H9 (cell line): ENCODE measurements around the gene LOC128125822.

ENCODE experiments used
- DNase-seq: peaks from one replicate; pipeline ENCODE4 v3.0.0-alpha.2; 2017
- H2AFZ ChIP-seq: one replicate; pipeline ENCODE4 v1.6.1; 2013; ENCODE audit warnings: mild to moderate bottlenecking, low read length, control low read depth, moderate library complexity
- H2AK5ac ChIP-seq: 2 replicates; pipeline ENCODE4 v1.6.1; 2013; ENCODE audit warnings: low read length, control low read depth, mixed read lengths; ENCODE audit not compliant: insufficient read length
- H2BK120ac ChIP-seq: one replicate; pipeline ENCODE4 v1.6.1; 2013; ENCODE audit warnings: low read depth, mild to moderate bottlenecking, low read length, control low read depth, inconsistent platforms; ENCODE audit not compliant: poor library complexity, severe bottlenecking
- H2BK12ac ChIP-seq: 2 replicates; pipeline ENCODE4 v1.6.1; 2013; ENCODE audit warnings: low read length, control low read depth, mixed read lengths, low read depth; ENCODE audit not compliant: insufficient read length
- H2BK15ac ChIP-seq: 2 replicates; pipeline ENCODE4 v1.6.1; 2013; ENCODE audit warnings: low read depth, low read length, control low read depth
- H2BK20ac ChIP-seq: one replicate; pipeline ENCODE4 v1.6.1; 2013; ENCODE audit warnings: low read depth, mild to moderate bottlenecking, low read length, control low read depth, inconsistent platforms; ENCODE audit not compliant: poor library complexity, severe bottlenecking
- H2BK5ac ChIP-seq: 2 replicates; pipeline ENCODE4 v1.6.1; 2013; ENCODE audit warnings: low read length, control low read depth, mixed read lengths; ENCODE audit not compliant: insufficient read length
- H3K14ac ChIP-seq: 2 replicates; pipeline ENCODE4 v1.6.1; 2013; ENCODE audit warnings: low read length, control low read depth; ENCODE audit not compliant: insufficient read depth
- H3K18ac ChIP-seq: 2 replicates; pipeline ENCODE4 v1.6.1; 2013; ENCODE audit warnings: low read depth, mild to moderate bottlenecking, mixed read lengths, low read length, control low read depth; ENCODE audit not compliant: insufficient read length
- H3K23ac ChIP-seq: 2 replicates; pipeline ENCODE4 v1.6.1; 2013; ENCODE audit warnings: low read length, control low read depth, mixed read lengths, low read depth; ENCODE audit not compliant: insufficient read length
- H3K23me2 ChIP-seq: 2 replicates; pipeline ENCODE4 v1.6.1; 2013; ENCODE audit warnings: low read depth, mild to moderate bottlenecking, mixed read lengths, low read length, control low read depth; ENCODE audit not compliant: insufficient read length, poor library complexity, severe bottlenecking
- H3K27ac ChIP-seq: 2 replicates; pipeline ENCODE4 v1.5.1; 2013; ENCODE audit warnings: low read length, control low read depth, mixed read lengths, low read depth; ENCODE audit not compliant: insufficient read length
- H3K27me3 ChIP-seq: 2 replicates; pipeline ENCODE4 v1.6.1; 2013; ENCODE audit warnings: low read length, control low read depth, inconsistent platforms; ENCODE audit not compliant: insufficient read depth
- H3K4ac ChIP-seq: 2 replicates; pipeline ENCODE4 v1.6.1; 2013; ENCODE audit warnings: low read depth, mild to moderate bottlenecking, control low read depth, inconsistent platforms, low read length, moderate library complexity
- H3K4me1 ChIP-seq: 2 replicates; pipeline ENCODE4 v1.6.1; 2013; ENCODE audit warnings: low read length, control low read depth, inconsistent platforms; ENCODE audit not compliant: insufficient read depth
- H3K4me2 ChIP-seq: 2 replicates; pipeline ENCODE4 v1.6.1; 2013; ENCODE audit warnings: low read length, control low read depth, mixed read lengths; ENCODE audit not compliant: insufficient read length, insufficient read depth
- H3K56ac ChIP-seq: 2 replicates; pipeline ENCODE4 v1.6.1; 2013; ENCODE audit warnings: low read depth, mild to moderate bottlenecking, mixed read lengths, low read length, control low read depth; ENCODE audit not compliant: insufficient read length
- H3K79me1 ChIP-seq: 2 replicates; pipeline ENCODE4 v1.6.1; 2013; ENCODE audit warnings: low read depth, mild to moderate bottlenecking, moderate library complexity, low read length, control low read depth, inconsistent platforms; ENCODE audit not compliant: insufficient read depth, poor library complexity, severe bottlenecking
- H3K79me2 ChIP-seq: 2 replicates; pipeline ENCODE4 v1.6.1; 2013; ENCODE audit warnings: low read length, control low read depth, inconsistent platforms; ENCODE audit not compliant: insufficient read depth
- H3K9ac ChIP-seq: 2 replicates; pipeline ENCODE4 v1.6.1; 2013; ENCODE audit warnings: low read length, control low read depth, mixed read lengths; ENCODE audit not compliant: insufficient read length; ENCODE audit errors: extremely low read depth
- H3K9me3 ChIP-seq: one replicate; pipeline ENCODE4 v1.6.1; 2013; ENCODE audit warnings: low read depth, low read length, inconsistent platforms; ENCODE audit not compliant: control insufficient read depth
- H3T11ph ChIP-seq: one replicate; pipeline ENCODE4 v1.6.1; 2013; ENCODE audit warnings: mild to moderate bottlenecking, low read length, control low read depth, inconsistent platforms
- H4K20me1 ChIP-seq: one replicate; pipeline ENCODE4 v1.6.1; 2013; ENCODE audit not compliant: control insufficient read depth, insufficient read length, insufficient read depth
- H4K5ac ChIP-seq: 2 replicates; pipeline ENCODE4 v1.6.1; 2013; ENCODE audit warnings: low read depth, mild to moderate bottlenecking, mixed read lengths, low read length, control low read depth; ENCODE audit not compliant: insufficient read length
- H4K8ac ChIP-seq: replicated peaks from 2 replicates; pipeline ENCODE4 v1.6.1; 2013; ENCODE audit warnings: low read length, control low read depth, mixed read lengths, low read depth; ENCODE audit not compliant: insufficient read length
- H4K91ac ChIP-seq: 2 replicates; pipeline ENCODE4 v1.6.1; 2013; ENCODE audit warnings: low read depth, mild to moderate bottlenecking, moderate library complexity, mixed read lengths, low read length, control low read depth; ENCODE audit not compliant: insufficient read length
- H3K27ac Mint-ChIP-seq, 3 experiments: 2 replicates in 2 of 3; 3 replicates in 1 of 3; pipeline ENCODE4 v1.8.0; 2020 to 2021; ENCODE audit warnings: mixed read lengths in 3 of 3, mild to moderate bottlenecking in 1 of 3, moderate library complexity in 1 of 3
- H3K27me3 Mint-ChIP-seq: 2 replicates; pipeline ENCODE4 v1.8.0; 2021; ENCODE audit warnings: low read depth, mild to moderate bottlenecking, moderate library complexity, mixed read lengths
- H3K36me3 Mint-ChIP-seq, 3 experiments: 2 replicates in 2 of 3; 3 replicates in 1 of 3; pipeline ENCODE4 v1.8.0; 2020 to 2021; ENCODE audit warnings: low read depth in 3 of 3, mixed read lengths in 3 of 3; ENCODE audit not compliant: insufficient read depth in 1 of 3
- H3K4me1 Mint-ChIP-seq, 2 experiments: 2 replicates each; pipeline ENCODE4 v1.8.0; 2020; ENCODE audit warnings: mixed read lengths in 2 of 2
- H3K4me3 Mint-ChIP-seq, 2 experiments: 2 replicates in 1 of 2; 3 replicates in 1 of 2; pipeline ENCODE4 v1.8.0; 2020 to 2021; ENCODE audit warnings: mild to moderate bottlenecking in 2 of 2, mixed read lengths in 2 of 2, moderate library complexity in 1 of 2
- H3K9me3 Mint-ChIP-seq, 2 experiments: 2 replicates in 1 of 2; 3 replicates in 1 of 2; pipeline ENCODE4 v1.8.0; 2020; ENCODE audit warnings: mild to moderate bottlenecking in 2 of 2, mixed read lengths in 2 of 2, moderate library complexity in 1 of 2
- WGBS: extraction: QIAGEN DNeasy Blood & Tissue Kit; methylation state at CpG from one replicate; pipeline ENCODE4 v1.1.7; 2013; ENCODE audit warnings: missing lambda C conversion rate, low lambda C conversion rate, mixed read lengths; ENCODE audit not compliant: insufficient read length; ENCODE audit errors: extremely low coverage; 5-methylcytosine and 5-hydroxymethylcytosine counted together
- TF ChIP-seq, protein P1 (sequence below): fragments of 200-600 bp; sonication (generic); conservative IDR thresholded peaks from 3 replicates; pipeline ENCODE4 v1.8.0; 2021; ENCODE audit warnings: antibody characterized with exemption, mild to moderate bottlenecking

Gene LOC128125822

DNA sequence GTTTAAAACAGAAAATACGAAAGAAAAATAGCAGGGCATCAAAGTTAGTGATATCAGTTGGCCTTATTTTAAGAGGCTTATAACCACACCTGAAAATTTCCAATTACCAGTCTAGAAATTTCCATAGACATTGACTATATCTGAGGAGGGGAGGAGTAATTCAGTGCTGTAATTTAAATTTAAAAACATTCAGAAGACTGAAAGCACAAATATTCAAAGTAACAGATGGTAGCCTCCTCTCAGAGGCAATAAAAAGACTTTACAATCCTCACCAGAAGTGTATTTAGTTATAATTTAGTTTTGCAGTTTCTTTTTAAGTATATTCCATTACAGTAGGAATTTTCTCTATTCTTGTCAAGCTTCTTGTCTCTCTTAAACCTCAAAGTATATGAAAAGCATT is 18.4 kb upstream of the LOC128125822 start:
- H2BK15ac ChIP-seq, result no peak overlapping the region
- no peak overlapping the region for H3K14ac ChIP-seq
- no peak overlapping the region for H2AFZ ChIP-seq
- Mint-ChIP-seq H3K36me3 (no peaks in the 10 kb centered on the region; a peak in 1 of 7 replicates), H3K9me3 (no peaks in the 10 kb centered on the region), H3K27me3 (no peaks in the 10 kb centered on the region), H3K4me1 (0 out of 4 replicates have a peak, but pooled peaks cover 0 to 3% of the 10 kb centered on the region in 2 experiments), H3K27ac (no peak overlapping the region), H3K4me3 (no peak overlapping the region)
- no peak overlapping the region for H4K5ac ChIP-seq
- no CpG with 5 or more reads among the region's 1 CpG for WGBS
- H2BK120ac ChIP-seq, result no peak overlapping the region
- no peaks in the 10 kb centered on the region for H4K20me1 ChIP-seq
- TF ChIP-seq, protein P1, sequence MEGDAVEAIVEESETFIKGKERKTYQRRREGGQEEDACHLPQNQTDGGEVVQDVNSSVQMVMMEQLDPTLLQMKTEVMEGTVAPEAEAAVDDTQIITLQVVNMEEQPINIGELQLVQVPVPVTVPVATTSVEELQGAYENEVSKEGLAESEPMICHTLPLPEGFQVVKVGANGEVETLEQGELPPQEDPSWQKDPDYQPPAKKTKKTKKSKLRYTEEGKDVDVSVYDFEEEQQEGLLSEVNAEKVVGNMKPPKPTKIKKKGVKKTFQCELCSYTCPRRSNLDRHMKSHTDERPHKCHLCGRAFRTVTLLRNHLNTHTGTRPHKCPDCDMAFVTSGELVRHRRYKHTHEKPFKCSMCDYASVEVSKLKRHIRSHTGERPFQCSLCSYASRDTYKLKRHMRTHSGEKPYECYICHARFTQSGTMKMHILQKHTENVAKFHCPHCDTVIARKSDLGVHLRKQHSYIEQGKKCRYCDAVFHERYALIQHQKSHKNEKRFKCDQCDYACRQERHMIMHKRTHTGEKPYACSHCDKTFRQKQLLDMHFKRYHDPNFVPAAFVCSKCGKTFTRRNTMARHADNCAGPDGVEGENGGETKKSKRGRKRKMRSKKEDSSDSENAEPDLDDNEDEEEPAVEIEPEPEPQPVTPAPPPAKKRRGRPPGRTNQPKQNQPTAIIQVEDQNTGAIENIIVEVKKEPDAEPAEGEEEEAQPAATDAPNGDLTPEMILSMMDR, result no peak
- no peak overlapping the region for H3K56ac ChIP-seq
- no peaks in the 10 kb centered on the region for H3K27me3 ChIP-seq
- no peak overlapping the region for H2BK20ac ChIP-seq
- H3K4me1 ChIP-seq, result no peaks in the 10 kb centered on the region
- H3K9me3 ChIP-seq, result no peaks in the 10 kb centered on the region
- H3K18ac ChIP-seq, result no peak overlapping the region
- H3K27ac ChIP-seq, result no peak overlapping the region
- H3K4ac ChIP-seq, result no peak overlapping the region
- H3K79me2 ChIP-seq, result no peaks in the 10 kb centered on the region
- no peak overlapping the region for H2BK12ac ChIP-seq
- DNase-seq, result no peak
- H3T11ph ChIP-seq, result no peak overlapping the region
- no peak overlapping the region for H3K23ac ChIP-seq
- H4K91ac ChIP-seq, result no peak overlapping the region
- H2BK5ac ChIP-seq, result no peak overlapping the region
- H4K8ac ChIP-seq, result no peak overlapping the region
- H3K4me2 ChIP-seq, result no peak overlapping the region
- no peak overlapping the region for H2AK5ac ChIP-seq
- no peak overlapping the region for H3K9ac ChIP-seq
- H3K23me2 ChIP-seq, result no peaks in the 10 kb centered on the region
- H3K79me1 ChIP-seq, result no peaks in the 10 kb centered on the region
